ENCODE measurements around the gene CYP2F1. TPM values are rescaled to one million over a fixed set of nuclear protein-coding genes. Genes with fewer than 3 reads are reported as not detected.

Gene CYP2F1
- polyA plus RNA-seq, 1 experiment: not detected

DNA sequence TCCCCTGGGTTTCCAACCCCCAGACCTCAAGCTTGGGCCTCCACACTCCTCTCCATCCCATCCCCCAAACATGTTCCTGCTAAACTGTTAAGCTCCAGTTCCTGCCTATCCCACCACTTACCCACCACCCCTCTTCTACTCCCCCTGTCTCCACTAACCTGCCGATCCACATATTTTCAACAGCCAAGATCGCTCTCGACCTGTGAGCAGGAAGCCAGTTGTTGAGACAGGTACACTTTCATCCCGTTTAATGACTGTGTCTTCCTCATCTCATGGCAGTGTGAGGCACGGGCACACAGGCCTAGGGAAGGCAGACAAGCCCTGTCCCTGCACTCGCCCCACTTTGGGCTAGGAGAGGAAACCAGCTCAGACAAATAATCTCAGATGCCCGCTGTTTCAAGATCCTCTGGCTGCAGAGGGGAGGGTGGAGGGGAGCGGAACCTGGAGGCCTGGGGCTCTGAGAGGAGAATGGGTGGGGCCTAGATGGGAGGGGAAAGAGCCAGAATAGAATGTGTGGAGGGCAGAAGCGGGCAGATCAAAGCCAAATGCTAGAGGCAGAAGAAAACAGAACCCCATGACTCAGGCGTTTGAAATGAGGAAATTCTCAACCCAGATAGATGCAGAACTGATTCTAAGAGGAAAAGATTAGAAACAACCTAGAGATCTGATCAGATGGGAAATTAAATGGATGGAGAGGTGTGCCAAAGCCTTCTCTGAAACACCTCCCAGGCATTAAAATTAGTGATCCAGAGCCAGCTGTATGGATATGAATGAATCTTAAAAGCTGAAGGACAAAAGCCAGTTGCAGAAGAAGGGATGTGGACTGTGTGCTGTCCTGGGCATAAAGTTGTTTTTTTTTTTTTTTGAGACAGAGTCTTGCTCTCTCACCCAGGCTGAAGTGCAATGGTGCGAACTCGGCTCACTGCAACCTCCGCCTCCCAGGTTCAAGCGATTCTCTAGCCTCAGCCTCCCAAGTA lies 61.9 kb downstream of the CYP2F1 start:
- ChIA-PET POLR2A (interaction anchor here (0.7 kb wide), 1 partner anchor 20 kb away, joined by 5 read pairs; no protein-coding TSS in a partner anchor), CTCF (interaction anchor here (0.5 to 1.2 kb wide), 5 partner anchors 15 to 1011 kb away, joined by 3 to 5 read pairs (median 3); no protein-coding TSS in a partner anchor)
- no peaks in the 10 kb centered on the region for H3K9me3 ChIP-seq (ENCODE audit: control insufficient read depth, insufficient read depth, low read length)
- no peak overlapping the region for H3K27ac ChIP-seq (ENCODE audit: low read depth, low read length)
- peak; percentile 58 for DNase-seq (ENCODE audit: low read depth, low spot score)
- H3K4me3 ChIP-seq (ENCODE audit: low read depth, low read length): peak overlapping the region; percentile 35
- H3K27me3 ChIP-seq (ENCODE audit: control insufficient read depth, insufficient read depth, low read length): no peaks in the 10 kb centered on the region
- TF ChIP-seq, protein P1, sequence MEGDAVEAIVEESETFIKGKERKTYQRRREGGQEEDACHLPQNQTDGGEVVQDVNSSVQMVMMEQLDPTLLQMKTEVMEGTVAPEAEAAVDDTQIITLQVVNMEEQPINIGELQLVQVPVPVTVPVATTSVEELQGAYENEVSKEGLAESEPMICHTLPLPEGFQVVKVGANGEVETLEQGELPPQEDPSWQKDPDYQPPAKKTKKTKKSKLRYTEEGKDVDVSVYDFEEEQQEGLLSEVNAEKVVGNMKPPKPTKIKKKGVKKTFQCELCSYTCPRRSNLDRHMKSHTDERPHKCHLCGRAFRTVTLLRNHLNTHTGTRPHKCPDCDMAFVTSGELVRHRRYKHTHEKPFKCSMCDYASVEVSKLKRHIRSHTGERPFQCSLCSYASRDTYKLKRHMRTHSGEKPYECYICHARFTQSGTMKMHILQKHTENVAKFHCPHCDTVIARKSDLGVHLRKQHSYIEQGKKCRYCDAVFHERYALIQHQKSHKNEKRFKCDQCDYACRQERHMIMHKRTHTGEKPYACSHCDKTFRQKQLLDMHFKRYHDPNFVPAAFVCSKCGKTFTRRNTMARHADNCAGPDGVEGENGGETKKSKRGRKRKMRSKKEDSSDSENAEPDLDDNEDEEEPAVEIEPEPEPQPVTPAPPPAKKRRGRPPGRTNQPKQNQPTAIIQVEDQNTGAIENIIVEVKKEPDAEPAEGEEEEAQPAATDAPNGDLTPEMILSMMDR (IDR thresholded peaks at IDR 0.05; ENCODE audit: low read depth, low read length): no peak

Other genes with a start within 250 kb of the CYP2F1 start
- gene CYP2A7, start 232.2 kb upstream of the CYP2F1 start, polyA plus RNA-seq (2011; rRNA removed): not detected in 2 replicates
- gene CYP2B6, start 123.2 kb upstream of the CYP2F1 start, polyA plus RNA-seq (2011; rRNA removed): not detected in 2 replicates
- gene CYP2A13, start 26.0 kb upstream of the CYP2F1 start, polyA plus RNA-seq (2011; rRNA removed): not detected in 2 replicates
- 0.73 and 2.5 TPM in 2 replicates for gene CYP2S1, start 78.8 kb downstream of the CYP2F1 start, polyA plus RNA-seq (2011; rRNA removed)
- gene AXL, start 104.8 kb downstream of the CYP2F1 start, polyA plus RNA-seq (2011; rRNA removed): 210 and 212 TPM in 2 replicates
- gene HNRNPUL1, start 149.9 kb downstream of the CYP2F1 start, polyA plus RNA-seq (2011; rRNA removed): 42.3 and 56.3 TPM in 2 replicates
- 8.5 and 9.3 TPM in 2 replicates for gene CCDC97, start 195.7 kb downstream of the CYP2F1 start, polyA plus RNA-seq (2011; rRNA removed)
- 4.9 and 11.2 TPM in 2 replicates for gene TGFB1, start 239.5 kb downstream of the CYP2F1 start, polyA plus RNA-seq (2011; rRNA removed)
- gene B9D2, start 249.7 kb downstream of the CYP2F1 start, polyA plus RNA-seq (2011; rRNA removed): 3.9 and 5.1 TPM in 2 replicates